ENCODE data around the gene PRKAG2. TPM values are rescaled to one million over a fixed set of nuclear protein-coding genes. Genes with fewer than 3 reads are reported as not detected.

Gene PRKAG2
- 30.9 and 46.4 TPM in 2 replicates for total RNA-seq

DNA sequence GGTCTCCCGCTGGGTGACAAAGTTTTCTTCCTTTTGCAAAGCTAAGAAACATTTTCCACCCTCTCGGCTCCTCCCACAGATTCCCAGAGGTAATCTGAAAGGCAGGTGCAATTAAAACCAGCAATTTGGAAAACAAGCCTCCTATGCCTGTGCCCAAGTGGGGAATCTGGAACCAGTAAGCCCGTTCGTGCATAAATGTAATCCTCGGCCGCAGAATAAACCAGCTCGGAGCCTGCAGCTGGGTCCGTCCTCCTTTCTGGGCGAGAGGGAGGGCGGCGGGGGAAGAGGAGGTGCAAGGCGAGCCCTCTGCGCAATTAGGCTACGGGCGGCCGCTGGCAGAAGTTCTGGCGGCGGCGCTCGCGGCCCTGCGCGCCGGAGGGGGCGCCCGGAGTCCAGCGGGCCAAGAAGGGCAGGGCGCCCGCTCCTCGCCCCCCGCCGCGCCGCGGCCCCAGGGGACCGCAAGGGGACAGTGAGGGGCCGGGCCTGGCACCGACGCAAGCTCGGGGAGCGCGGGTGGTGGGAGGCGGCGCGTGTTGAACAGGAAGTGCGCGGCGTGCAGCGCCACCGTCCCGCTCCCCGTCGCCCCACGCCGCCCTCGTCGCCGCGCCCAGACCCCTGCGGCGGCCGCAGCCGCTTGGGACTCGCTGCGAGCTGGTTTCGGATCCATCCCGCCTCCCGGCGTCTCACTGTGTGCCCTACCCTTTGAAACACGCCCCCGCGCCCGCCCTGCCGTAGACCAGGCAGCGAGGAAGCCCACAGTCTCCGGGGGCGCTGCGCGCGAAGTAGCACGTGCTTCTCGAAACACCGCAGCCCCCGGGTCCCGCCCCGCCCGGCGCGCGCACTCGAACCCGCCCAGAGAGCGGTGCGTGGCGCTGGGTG, at the start of gene PRKAG2:
Gene PRKAG2, minus strand, starts transcription at position 217 of the 879 bp plus-strand sequence. CDS start 495 bp downstream, outside the sequence.

DNA sequence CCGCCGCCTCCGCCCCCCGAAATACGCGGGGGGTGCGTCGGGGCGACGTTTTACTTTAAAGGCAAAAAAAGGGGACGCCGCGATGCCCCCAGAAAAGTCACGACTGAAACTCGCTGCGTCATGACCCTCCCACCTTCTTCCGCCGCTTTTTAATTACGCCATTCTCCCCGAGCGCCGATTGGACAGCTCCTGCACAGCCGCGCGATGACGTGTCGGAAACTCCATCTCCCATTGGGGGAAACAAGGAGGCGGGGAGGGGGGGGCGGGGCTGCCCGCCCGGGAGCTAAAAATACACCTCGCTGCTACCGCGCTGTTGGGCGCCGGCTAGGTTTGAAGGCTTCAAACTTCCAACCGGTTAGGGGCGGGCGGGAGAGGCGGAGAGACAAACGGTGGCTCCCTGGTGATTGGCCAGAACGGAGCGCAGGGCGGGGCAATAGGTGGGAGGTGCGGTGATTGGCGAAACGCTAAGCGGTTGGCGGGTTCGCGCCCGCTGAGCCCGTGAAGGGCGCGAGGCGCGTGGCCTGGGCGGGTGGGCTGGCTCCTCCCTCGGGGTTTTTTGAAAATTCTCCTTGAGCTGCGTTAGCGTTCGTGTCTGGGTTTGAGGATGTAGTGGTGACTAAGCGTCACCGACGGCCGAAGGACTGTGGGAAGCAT, 357.0 kb downstream of the PRKAG2 start, which contains the start of gene RHEB:
Gene RHEB, minus strand, starts transcription at position 131 of the 654 bp plus-strand sequence. CDS start 384 bp downstream, outside the sequence.

Other genes with a start within 250 kb of the PRKAG2 start
- gene GALNTL5, start 79.3 kb upstream of the PRKAG2 start, total RNA-seq = not detected in 2 replicates
- gene GALNT11, start 148.6 kb upstream of the PRKAG2 start, total RNA-seq = 24.6 and 47.9 TPM in 2 replicates

Measured in bladder microvascular endothelial cell (primary cell).